ENCODE data around the gene EFCAB8. TPM values are rescaled to one million over a fixed set of nuclear protein-coding genes. Genes with fewer than 3 reads are reported as not detected.

The EFCAB8 gene, protein sequence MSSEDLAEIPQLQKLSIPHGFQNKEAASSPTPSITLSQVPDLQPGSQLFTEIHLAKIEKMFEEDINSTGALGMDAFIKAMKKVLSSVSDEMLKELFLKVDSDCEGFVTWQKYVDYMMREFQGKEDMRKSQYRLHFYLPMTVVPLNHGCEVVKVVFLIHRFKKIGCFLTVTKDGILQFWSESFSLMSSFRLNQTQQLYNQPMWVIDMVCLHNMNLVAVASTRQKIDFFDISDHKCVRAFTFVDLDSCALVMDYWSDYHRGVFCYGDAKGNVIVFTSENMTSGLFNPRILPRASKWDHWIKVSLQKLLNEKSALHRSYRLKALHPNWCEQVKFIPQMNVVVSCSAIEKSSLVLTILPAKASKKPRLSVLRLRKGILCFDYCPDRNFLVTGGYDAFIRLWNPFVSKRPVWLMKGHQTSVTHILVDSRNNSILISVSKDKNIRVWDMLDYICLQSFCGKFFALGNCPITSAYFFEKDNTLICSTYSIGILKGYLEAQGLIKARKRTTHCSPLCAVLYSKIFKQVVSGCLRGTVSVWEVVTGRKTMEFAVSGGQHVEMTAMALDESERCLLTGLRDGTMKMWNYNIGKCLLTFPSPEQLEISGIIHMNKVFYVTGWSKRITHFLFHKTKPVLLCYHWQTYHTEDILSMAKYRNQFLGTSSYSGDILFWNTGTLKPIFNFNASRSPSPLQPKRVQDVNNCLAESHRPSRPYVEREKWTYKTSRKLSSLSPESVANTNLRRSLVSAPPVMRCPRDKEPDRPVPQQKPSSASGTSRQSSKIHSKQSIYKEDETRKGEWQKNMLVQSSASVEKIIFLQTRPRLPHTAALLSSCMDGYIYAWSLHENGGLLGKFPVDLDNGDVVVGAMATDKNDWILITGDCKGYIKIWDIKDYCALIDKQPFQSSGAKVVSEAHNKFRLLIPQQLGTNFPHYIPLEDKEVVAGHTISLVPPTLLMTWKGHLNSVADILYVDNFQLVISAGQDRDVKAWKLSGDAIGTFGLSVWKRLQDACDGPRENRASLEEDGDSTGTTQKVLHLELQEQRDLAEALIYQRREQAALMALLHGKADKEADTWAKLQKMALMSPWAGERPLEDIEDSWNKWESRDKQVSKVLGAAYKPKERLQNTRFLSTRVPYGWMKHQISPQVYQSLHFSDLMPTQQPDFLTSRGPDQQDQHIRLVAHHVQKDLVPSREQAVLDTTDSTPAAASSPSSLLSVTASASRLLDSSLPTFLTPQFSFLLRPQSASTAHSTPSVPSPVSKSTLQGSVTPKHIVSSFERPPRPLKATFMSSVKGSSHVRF
- not detected for total RNA-seq

DNA sequence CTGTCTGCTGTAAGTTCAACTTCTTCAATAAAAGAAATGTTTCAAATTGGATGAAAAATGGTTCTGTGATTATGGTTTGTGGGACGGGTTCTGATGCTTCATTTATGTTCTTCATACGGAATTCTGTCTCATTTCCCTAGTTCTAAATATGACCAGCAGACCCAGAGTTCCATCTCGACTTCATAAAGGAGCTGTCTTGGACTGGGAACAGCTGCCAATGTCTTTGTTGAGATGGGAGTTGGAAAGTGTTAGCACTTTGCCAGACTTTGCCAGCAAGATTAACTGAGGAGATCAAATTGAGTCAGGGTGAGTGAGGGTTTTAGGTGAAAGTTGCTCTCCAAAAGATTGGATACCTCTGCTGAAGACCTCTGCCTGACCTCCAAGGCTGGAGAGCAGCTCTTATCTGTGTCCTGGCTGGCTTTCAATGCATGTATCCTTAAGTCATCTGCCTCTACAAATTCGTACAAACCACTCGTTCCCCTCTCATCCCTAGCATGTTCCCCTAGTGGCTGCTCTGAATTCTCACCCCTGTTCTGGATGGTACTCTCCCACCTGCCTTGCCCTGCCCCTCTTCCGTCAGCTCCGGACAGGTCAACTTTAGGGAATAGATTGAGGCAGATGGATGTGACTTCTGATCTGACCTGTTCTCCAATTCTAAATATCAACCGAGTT lies at the start of gene EFCAB8:
TSS of gene EFCAB8 (plus strand) at position 223 of the 672 bp plus-strand sequence. CDS start 4,870 bp downstream, outside the sequence.
- DNase-seq = no peak

DNA sequence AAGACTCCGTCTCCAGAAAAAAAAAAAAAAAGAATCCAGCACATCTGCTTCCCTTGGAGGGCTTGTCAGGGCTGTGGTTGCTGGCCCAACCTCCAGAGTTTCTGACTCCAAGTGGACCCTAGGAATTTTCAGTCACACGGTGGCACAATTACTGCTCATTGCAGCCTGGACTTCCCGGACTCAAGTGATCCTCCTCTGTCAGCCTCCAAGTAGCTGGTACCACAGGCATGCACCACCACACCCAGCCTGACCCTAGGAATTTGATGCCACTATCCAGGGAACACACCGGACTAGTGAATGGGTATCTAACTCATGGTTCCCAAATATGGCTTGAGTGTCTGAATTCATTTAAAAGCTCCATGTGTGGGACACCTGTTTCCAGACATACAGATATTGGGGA lies 48.8 kb upstream of the EFCAB8 start:
- no peak for DNase-seq

DNA sequence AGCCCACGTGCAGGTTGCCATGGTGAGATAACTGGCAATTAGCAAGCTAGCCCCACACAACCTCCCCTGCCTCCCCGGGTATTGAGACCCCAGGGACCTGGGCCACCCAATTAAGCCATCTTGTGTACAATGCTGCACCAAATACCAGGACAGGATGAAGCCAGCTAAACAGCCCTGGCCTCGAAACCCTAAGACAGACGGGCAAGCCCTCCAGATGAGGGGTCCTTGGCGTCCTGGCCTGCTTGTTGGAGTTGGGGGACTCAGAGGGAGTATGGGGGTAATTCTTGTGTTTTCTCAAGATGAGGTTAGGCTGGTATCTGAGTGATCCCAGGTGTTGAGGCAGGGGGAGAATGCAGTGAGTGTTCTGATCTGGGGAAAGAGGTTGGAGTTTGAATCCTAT lies 47.8 kb upstream of the EFCAB8 start:
- no peak for DNase-seq

DNA sequence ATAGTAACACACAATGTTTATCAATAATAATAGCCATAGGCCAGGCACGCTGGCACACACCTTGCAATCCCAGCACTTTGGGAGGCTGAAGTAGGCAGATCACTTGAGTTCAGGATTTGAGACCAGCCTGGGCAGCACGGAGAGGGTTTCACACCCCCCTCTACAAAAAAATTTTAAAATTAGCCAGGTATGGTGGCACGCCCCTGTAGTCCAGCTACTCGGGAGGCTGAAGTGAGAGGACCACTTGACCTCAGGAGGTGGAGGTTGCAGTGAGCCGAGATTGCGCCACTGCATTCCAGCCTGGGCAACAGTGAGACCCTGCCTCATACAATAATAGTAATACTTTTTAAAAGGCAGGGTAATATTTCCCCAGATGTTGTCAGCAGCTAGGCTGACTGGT lies 46.8 kb upstream of the EFCAB8 start:
- DNase-seq = no peak

DNA sequence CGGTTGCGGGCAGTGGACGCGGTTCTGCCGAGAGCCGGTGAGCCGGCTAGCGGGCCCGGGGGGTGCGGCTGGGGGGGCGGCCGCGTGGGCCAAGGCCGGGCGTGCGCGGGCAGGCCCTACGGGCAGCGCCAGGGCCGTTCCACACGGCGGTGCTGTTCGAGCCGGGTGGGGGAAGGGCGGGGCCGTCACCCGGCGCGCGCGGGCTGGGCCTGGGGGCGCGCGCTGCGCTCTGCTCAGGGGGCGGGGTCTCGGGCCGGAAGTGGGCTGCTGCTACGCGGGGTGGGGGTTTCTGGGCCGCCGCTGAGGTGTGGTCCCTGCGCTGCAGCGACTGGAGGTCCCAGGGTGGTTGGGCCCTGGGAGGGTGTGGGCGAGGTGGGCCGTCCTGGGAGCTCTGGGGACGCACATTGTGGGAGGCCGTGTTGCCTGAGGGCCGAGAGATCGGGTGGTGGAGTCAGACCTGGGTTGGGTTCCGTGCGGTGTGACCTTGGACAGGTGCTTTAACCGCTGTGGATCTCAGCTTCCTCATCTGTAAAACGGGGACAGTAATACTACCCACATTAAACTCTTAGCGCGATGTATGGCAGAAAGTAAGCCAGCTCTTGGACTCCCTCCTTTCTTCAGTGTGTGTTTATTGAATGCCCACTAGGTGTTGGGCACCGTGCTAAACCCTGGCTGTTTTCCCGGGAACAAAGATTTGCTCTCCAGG lies 38.6 kb upstream of the EFCAB8 start:
- no peak for DNase-seq

DNA sequence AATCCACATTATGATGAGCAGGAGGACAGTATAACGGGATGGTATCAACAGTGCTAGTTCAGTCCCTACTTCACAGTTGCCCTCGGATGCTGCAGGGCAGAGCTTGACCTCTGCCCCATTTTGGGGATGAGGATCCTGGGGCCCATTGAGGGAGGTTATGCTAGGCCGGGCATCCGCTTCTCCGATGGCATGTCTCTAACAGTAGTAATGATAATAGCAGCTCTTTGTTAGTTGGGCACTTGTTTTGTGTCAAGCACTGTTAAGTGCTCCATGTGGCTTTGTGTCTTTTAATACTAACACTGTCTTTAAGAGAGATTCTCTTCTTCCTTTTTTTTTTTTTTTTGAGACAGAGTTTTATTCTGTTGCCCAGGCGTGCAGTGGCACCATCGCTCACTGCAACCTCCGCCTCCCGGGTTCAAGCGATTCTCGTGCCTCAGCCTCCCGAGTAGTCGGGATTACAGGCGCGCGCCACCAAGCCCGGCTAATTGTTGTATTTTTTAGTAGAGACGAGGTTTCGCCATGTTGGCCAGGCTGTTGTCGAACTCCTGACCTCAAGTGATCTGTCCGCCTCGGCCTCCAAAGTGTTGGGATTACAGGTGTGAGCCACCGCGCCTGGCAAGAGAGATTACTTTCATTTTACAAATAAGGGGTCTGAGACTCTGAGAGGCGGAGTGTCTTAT lies 37.9 kb upstream of the EFCAB8 start:
- no peak for DNase-seq

DNA sequence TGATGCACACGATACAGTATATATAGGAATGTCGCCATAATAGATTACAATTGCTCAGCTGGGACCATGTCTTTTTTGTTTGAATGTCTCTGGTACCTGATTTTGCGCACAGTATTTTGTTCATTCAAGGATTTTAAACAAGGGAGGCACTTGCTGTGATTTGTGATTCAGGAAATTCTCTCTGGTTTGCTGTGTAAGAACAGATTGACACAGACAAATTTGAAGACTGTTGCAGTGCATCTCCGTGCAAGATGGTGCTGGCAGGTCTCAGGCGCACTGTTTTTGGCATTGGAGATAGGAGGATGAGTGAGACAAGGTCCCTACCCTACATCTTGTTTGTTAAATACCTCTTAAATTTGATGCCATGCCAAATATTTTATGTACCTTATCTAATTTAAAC lies 36.5 kb upstream of the EFCAB8 start:
- DNase-seq = no peak

DNA sequence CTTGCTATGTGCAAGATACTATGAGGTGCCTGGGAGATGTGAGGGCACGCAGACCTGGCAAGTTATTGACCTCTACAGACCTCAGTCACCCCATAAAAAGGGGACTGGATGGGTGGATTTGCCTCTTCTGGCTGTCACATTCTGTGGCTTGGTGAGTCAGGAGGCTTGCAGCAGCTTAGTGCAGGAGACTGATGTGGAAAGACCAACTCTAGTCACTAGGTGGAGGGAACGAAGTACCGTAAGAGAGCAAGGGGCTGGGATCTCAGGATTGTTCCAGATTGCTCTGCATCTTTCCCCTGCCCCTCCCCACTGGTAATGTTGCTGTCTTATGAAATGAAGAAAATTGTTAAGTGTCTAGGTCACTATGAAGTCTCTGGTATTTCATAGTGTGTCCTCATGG lies 35.6 kb upstream of the EFCAB8 start:
- no peak for DNase-seq

DNA sequence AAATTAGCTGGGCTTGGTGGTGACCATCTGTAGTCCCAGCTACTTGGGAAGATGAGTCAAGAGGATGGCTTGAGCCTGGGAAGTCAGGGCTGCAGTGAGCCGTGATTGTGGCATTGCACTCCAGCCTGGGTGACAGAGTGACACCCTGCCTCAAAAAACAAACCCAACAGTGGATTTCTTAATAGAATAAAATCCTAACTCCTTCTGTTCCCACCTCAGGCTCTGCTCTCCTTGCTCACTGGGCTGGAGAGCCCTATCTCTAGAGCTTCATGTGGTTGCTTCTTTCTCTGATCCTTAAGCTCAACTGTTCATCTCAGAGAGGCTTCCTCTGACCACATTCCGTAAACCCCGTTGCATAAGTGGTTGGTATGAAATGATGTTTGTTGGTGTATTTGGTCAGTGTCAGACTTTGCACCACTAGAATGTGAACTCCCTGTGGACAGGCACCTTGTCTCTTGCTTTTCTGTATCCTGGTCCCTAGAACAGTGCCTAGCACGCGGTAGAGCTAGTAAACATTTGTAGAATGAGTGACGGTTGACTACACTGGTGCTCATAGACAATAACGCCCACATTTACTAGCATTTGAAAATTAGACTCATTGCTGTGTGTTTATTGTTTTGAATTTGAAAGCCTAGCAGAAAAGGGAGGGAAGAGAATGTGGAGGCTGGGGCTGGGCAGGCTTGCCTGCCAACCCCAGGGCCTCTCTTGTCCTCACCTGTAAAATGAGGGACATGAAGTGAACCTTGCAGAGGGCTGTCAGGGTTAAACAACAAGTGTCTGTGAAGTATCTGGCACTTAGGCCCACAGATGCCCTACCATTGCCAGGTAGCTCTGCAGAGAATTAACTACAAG lies 34.8 kb upstream of the EFCAB8 start:
- no peak for DNase-seq

DNA sequence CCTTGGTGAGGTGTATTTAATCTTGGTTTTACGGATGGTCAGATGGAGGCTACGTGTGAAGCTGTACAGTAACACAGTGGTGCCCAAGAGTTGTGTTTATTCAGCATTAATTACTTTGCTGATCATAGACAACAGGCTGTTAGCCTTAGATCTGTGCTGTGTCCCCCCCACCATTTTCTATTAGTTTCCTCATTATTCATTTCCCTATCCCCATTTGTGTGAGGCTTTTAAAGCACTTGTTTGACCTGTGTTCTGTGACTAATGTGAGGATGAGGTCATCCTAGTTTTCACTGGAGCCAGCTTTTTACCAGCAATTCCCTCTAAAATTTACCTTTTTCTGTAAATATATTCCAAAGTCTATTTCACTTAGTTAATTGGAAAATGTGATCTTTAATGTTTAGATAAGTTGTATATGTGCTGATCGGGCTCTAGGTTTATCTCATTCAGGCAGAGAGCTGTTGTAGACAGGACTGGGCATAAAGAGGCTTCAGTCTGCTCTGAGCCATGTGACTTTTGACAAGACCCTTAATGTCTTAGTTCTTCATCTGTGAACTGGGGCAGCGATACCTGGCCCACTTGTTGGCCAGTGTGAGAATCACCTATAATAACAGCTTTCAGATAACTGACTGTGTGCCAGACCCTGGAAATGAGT lies 30.6 kb upstream of the EFCAB8 start:
- DNase-seq = no peak

DNA sequence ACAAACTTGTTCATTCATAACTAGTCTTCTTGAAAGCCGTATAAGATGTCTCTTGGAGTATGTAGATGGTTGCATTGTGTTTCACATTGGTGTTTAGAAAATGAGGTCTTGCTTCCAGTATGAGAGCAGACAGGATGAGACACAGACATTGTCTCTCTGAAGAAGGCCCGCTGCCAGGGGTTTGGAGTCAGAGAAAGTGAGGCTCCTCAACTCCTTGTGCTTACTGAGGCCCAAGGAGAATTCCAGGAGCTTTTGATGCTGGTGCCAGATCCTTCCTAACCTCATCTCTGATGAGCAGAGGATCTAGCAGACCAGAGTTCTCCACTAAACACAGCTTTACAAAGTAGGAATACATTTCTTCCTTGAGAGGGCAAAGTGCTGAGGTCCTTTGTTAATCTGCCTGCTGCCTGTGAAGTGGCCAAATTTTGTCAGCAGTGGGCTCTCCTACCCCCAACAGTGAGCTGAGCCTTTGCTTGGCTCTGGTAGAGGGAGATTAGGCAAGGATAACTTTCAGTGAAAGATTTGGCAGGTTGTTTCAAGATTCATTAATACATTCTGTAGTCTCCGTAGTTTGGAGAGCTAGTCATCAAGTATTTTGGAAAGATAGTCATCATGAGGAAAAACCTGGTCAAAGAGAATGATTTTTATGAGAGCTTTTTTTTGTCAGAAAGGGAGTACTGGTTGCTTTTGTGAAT lies 29.3 kb upstream of the EFCAB8 start:
- no peak for DNase-seq

DNA sequence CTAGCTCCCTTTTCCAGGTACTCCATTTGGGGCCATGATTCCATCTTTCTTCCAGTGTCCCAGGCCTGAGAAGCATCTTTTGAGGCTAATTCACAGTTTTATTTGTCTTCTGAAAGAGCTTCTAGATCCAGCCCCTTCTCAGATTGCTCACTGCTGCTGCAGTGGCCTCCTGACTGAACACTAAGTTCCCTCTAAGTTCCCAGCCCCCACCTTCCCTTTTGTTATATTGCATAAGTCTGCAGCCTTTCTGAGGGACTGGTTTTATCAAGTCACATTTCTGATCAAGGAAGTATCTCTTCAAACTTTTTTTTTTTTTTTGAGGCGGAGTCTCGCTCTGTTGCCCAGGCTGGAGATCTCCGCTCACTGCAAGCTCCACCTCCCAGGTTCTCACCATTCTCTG lies 28.3 kb upstream of the EFCAB8 start:
- DNase-seq = no peak

DNA sequence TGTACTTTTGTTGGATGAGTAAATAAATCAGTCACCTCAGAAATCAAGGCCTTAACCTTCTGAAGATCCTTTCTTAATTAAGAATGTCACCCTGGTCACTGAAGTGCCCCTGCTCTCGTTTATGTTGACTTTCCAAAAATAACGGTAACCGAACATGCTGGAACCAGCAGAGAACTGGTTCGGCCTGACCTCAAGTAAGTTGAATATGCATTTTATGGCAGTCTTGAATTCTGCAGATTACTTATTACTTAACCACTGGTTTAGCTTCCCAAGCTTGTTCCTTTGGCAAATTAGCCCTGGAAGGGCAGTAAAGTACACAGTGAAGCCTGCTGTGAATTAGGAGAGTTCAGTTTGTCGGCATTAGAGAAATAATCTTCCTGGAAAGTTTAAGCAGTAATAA lies 26.7 kb upstream of the EFCAB8 start:
- no peak for DNase-seq

DNA sequence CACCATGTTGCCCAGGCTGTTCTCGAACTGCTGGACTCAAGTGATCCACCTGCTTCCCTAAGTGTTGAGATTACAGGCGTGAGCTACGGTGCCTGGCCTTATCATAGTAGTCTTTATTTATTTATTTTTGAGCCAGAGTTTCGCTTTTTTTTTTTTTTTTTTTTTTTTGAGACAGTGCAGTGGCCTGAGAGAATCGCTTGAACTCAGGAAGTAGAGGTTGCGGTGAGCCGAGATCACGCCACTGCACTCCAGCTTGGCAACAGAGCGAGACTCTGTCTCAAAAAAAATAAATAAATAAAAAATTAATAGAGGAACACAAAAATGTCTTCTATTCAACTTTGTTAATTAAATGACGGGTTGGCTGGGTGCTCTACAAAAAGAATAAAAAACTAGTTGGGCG lies 26.1 kb upstream of the EFCAB8 start:
- no peak for DNase-seq

DNA sequence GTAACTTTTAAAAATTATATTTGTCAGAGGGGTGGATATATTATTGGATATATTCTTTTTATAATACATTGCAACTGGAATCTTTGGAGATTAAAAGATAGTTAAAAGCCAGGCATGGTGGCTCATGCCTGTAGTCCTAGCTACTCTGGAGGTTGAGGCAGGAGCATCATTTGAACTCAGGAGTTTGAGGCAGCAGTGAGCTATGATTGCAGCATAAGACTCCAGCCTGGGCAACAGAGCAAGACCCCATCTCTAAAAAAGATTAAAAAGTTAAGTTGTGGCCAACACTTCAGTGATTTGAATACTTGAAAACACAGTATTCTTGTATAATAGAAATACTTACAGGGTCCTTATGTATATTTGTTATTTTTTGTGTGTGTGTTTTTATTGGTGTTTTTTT lies 23.8 kb upstream of the EFCAB8 start:
- no peak for DNase-seq

DNA sequence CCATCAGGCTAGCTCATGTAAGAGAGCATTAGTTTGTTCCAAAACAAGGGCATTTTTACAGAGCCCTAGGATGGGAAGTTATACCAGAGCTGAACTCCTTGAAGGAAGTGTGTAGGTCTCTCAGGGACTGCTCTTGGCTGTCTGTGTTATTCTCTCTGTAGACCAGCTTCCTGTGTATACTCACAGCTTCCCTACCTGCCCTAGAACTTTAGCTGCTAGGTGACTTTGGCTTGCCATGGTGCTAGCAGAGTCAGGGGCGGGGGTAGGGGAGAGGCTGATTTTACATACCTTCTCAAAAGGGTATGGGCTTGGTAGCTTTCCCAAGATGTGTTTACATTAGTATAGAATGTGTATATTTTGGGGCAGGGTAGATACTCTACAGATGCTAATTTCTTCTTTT lies 21.6 kb upstream of the EFCAB8 start:
- no peak for DNase-seq

DNA sequence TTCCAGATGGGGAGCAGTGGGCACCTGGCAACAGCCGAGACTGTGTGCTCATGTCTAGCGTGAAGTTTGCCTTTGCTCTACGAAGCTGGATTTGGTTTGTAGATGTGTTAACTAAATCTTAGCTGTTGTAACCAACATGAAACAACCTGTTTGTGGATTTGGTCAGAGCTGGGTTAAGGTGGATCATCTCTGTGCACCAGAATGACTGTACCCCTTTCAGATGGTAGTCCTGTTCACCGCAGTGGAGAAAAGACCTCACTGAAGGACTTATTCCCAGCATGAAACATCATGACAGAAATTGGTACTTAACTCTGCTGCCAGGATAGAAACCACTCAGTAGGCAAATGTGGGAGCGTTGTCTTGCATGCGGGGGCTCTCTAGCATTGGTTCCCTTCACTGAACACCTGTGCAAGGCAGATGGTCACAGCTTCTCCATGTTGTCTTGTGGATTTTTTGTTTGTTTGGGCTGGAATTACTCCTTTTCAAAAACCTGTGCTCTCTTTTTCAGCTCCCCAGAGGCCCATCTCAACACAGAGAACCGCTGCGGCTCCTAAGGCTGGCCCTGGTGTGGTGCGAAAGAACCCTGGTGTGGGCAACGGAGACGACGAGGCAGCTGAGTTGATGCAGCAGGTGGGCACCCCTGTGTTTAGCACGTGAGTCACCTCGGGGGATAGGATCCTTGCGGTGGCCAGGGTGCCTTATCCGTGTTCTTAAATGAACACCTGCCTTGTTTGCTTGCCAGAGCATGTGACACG lies 19.3 kb upstream of the EFCAB8 start:
- DNase-seq = no peak

DNA sequence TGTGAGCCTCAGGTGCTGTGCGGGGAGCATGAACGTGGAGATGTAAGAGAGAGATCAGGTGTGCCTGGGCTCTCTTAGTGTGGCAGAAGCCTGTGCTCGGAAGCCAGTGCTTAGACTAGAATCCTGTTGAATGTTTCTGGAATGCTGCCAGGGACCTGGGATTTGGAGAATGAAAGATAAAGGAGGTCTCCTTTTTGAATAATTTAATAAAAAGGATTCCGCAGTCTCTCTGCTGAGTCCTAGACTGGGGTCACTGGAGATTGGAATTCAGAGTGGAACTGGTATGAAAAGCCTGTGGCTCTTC lies 18.8 kb upstream of the EFCAB8 start:
- no peak for DNase-seq
